Vagina (tissue), 2 donors: ENCODE results near the gene CIITA.

Experiments
- CTCF ChIP-seq, 3 experiments: fragments of 450-650 bp in 2 of 3; fragments of 200-600 bp in 1 of 3; sonication (generic) in 1 of 3; IDR thresholded peaks; one replicate each; pipeline ENCODE4 v1.5.1; 2017 to 2019; ENCODE audit warnings: antibody characterized with exemption in 3 of 3, mild to moderate bottlenecking in 2 of 3, moderate library complexity in 2 of 3
- POLR2A ChIP-seq, 2 donors: fragments of 450-650 bp; IDR thresholded peaks; one replicate each; pipeline ENCODE4 v1.6.1; 2017; ENCODE audit warnings: antibody characterized with exemption in 2 of 2, mild to moderate bottlenecking in 2 of 2, moderate library complexity in 2 of 2
- POLR2AphosphoS5 ChIP-seq, 2 donors: sonication (generic); formaldehyde crosslinking; IDR thresholded peaks; one replicate each; pipeline ENCODE4 v1.9.0; 2017; ENCODE audit warnings: antibody characterized with exemption in 2 of 2, mild to moderate bottlenecking in 2 of 2, low read depth in 1 of 2; ENCODE audit not compliant: insufficient read depth in 1 of 2

DNA sequence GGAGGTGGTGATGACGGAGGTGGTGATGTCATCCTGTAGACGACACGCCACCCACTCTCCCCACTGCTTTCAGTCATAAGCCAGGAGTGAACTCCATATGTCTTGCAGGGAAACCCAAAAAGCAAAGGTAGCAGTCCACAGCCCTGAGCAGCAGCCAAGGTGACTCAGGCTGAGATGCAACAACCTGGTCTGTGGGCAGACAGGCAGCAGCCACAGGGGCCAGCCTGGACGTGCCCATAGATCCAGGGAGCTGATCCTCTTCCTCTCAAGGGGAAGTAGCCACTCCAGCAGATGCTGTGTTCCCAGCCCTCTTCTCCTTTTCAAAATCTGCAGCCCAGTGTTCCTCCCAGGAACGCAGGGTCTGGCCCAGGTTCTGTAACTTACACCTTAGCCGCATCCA is 17.3 kb upstream of the CIITA start:
- TF ChIP-seq POLR2A (IDR thresholded peaks at IDR 0.05), result no peak
- no peak for TF ChIP-seq CTCF (IDR thresholded peaks at IDR 0.05)
- TF ChIP-seq POLR2AphosphoS5 (IDR thresholded peaks at IDR 0.05; ENCODE audit: insufficient read depth in 1 of 2, low read depth in 1 of 2), result no peak
